Measurements from ENCODE around the gene WDR27.

WDR27 gene

DNA sequence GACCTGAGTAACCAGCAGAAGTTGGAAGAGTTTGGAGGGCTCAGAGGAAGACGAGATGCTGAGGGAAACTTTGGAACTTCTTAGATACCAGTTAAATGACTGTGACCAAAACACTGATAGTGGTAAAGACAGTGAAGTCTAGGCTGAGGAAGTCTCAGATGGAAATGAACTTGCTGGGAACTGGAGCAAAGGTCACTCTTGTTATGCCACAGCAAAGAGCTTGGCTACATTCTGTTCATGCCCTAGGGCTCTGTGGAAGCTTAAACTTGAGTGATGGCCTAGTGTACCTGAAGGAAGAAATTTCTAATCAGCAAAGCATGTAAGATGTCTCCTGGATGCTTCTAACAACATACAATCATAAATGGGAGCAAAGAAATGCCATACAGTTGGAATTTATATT is 24.7 kb downstream of the WDR27 start:
- H3K4me3 ChIP-seq = no peak overlapping the region
- no peak for DNase-seq (ENCODE audit: low spot score)
- TF ChIP-seq, protein P1, sequence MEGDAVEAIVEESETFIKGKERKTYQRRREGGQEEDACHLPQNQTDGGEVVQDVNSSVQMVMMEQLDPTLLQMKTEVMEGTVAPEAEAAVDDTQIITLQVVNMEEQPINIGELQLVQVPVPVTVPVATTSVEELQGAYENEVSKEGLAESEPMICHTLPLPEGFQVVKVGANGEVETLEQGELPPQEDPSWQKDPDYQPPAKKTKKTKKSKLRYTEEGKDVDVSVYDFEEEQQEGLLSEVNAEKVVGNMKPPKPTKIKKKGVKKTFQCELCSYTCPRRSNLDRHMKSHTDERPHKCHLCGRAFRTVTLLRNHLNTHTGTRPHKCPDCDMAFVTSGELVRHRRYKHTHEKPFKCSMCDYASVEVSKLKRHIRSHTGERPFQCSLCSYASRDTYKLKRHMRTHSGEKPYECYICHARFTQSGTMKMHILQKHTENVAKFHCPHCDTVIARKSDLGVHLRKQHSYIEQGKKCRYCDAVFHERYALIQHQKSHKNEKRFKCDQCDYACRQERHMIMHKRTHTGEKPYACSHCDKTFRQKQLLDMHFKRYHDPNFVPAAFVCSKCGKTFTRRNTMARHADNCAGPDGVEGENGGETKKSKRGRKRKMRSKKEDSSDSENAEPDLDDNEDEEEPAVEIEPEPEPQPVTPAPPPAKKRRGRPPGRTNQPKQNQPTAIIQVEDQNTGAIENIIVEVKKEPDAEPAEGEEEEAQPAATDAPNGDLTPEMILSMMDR (IDR thresholded peaks at IDR 0.05) = no peak
- H3K27ac ChIP-seq = no peak overlapping the region

- no peak overlapping the region for H3K27ac ChIP-seq
- H3K4me3 ChIP-seq = no peak overlapping the region
- TF ChIP-seq, protein P1 (IDR thresholded peaks at IDR 0.05) = no peak
- no peak for DNase-seq (ENCODE audit: low spot score)
Measured at GRCh38 chr6:169675011-169675410, 26.8 kb downstream of the WDR27 start.

DNA sequence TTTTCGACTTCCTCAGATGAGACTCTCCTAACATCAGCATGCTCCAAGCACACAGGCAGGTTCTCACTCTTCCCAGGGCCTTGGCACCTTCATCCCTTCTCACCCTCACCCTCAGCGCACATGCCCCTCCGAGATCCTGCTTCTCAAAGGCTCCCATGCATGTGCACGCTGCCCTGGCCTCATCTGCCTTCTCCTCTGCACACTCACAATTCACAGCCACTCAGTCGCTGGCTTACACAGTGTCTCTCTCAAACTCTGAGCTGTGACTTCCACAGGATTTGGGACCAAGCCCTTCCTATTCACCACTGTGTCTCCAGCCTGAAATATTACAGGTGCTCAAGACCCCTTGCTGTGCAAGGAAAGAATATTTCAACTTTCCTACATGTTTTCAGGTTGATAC is 30.3 kb downstream of the WDR27 start:
- no peak for DNase-seq (ENCODE audit: low spot score)
- H3K27ac ChIP-seq = no peak overlapping the region
- TF ChIP-seq, protein P1 (IDR thresholded peaks at IDR 0.05) = no peak
- no peak overlapping the region for H3K4me3 ChIP-seq

- no peak overlapping the region for H3K4me3 ChIP-seq
- TF ChIP-seq, protein P1 (IDR thresholded peaks at IDR 0.05) = no peak
- DNase-seq (ENCODE audit: low spot score) = no peak
- no peak overlapping the region for H3K27ac ChIP-seq
Measured at GRCh38 chr6:169669889-169670288, 31.9 kb downstream of the WDR27 start.

- no peak overlapping the region for H3K27ac ChIP-seq
Measured at GRCh38 chr6:169669147-169669546, 32.7 kb downstream of the WDR27 start.

GRCh38 chr6:169668203-169668847 is 33.5 kb downstream of the WDR27 start:
- no peak for DNase-seq (ENCODE audit: low spot score)
- Histone ChIP-seq H3K4me3 (no peak overlapping the region), H3K27ac (no peak overlapping the region)
- TF ChIP-seq, protein P1 (IDR thresholded peaks at IDR 0.05) = no peak

More at GRCh38 chr6:169669147-169669546, 32.7 kb downstream of the WDR27 start:
- H3K4me3 ChIP-seq = no peak overlapping the region
- no peak for DNase-seq (ENCODE audit: low spot score)
- TF ChIP-seq, protein P1 (IDR thresholded peaks at IDR 0.05) = no peak

DNA sequence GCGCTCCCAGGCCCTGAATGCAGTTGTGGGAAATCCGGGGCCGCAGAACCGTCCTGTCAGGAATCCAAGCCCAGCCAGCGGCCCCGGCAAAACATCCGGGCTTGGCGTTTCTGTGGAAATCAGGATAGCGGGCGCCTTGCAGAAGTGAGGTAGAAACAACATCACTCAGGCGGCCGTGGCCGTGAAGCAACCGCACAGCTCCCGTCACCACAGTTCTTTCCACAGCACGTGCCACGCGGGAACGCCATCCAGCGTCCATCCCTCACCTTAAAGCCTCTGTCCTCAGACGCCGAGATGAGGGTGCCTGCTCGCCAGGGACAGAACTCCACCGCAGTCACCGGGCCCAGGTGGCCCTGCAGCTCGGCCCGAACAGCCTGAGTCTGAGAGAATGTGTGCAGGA is 34.1 kb downstream of the WDR27 start:
- Histone ChIP-seq H3K27ac (no peak overlapping the region), H3K4me3 (no peak overlapping the region)
- no peak for DNase-seq (ENCODE audit: low spot score)
- TF ChIP-seq, protein P1 (IDR thresholded peaks at IDR 0.05) = no peak
